Measurements from ENCODE around the gene NEURL3. TPM values are rescaled to one million over a fixed set of nuclear protein-coding genes. Genes with fewer than 3 reads are reported as not detected.

NEURL3 gene
- polyA plus RNA-seq, 1 experiment = not detected

DNA sequence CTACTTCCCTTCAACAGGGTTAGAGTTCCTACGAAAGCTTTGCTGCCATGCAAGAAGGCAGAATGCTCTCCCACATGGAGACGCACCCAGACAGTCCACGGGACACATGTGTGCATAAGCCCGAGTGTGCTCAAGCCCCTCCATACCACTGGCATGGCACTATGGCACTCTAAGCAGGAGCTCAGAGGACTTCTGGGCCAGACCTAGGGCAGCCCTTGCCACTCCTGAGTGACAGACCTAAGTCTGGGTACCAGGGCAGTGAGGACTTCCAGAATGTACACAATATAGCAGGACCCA, 20.0 kb upstream of the NEURL3 start:
- peaks cover 3% of the 10 kb centered on the region; the same call in 1 of the 2 replicates for H3K9me3 ChIP-seq (ENCODE audit: control insufficient read depth, insufficient read depth, low read length)
- no peak for DNase-seq (ENCODE audit: low read depth, low spot score)
- no peak overlapping the region for H3K4me3 ChIP-seq (ENCODE audit: low read depth, low read length)
- ChIA-PET POLR2A (no interaction called here), CTCF (no interaction called here)
- TF ChIP-seq, protein P1, sequence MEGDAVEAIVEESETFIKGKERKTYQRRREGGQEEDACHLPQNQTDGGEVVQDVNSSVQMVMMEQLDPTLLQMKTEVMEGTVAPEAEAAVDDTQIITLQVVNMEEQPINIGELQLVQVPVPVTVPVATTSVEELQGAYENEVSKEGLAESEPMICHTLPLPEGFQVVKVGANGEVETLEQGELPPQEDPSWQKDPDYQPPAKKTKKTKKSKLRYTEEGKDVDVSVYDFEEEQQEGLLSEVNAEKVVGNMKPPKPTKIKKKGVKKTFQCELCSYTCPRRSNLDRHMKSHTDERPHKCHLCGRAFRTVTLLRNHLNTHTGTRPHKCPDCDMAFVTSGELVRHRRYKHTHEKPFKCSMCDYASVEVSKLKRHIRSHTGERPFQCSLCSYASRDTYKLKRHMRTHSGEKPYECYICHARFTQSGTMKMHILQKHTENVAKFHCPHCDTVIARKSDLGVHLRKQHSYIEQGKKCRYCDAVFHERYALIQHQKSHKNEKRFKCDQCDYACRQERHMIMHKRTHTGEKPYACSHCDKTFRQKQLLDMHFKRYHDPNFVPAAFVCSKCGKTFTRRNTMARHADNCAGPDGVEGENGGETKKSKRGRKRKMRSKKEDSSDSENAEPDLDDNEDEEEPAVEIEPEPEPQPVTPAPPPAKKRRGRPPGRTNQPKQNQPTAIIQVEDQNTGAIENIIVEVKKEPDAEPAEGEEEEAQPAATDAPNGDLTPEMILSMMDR (IDR thresholded peaks at IDR 0.05; ENCODE audit: low read depth, low read length) = no peak
- peaks cover 27% of the 10 kb centered on the region for H3K27me3 ChIP-seq (ENCODE audit: control insufficient read depth, insufficient read depth, low read length)
- no peak overlapping the region for H3K27ac ChIP-seq (ENCODE audit: low read depth, low read length)

DNA sequence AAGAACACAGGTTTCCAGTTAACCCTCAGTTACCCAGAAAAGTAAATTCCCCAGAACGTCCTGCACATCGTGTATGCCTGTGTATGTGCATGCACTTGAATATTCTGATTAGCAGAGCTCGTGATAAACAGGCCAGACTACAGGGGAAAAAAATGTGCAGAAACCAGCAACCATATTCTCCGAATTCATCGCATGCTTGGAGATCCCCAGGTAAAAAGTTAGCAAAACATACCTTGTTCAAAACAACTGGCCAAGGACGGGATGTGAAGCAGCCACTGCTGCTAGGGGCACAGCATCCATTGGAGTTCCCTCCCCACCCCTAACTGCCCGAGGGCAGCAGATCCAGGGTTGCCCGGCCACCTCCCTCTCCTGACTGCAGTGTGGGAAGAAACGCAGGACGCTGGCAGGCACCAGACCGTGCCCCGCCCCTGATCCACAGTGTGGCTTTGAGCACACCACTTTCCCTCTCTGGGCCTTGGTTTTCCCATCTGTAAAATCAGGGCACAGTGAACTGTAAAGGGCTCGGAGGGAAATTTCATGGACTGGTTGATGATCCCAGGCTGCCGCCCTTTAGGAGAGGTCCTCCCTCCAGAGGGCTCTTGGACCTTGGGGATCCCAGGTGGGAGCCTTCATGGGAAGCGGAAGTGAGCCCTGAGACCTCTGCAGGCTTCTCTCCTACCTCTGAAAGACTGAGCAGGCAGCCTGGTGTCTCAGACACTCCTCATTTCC, 19.5 kb upstream of the NEURL3 start:
- DNase-seq (ENCODE audit: low read depth, low spot score) = no peak
- Histone ChIP-seq H3K4me3 (ENCODE audit: low read depth, low read length) (no peak overlapping the region), H3K27me3 (ENCODE audit: control insufficient read depth, insufficient read depth, low read length) (peaks cover 27% of the 10 kb centered on the region), H3K9me3 (ENCODE audit: control insufficient read depth, insufficient read depth, low read length) (peaks cover 3% of the 10 kb centered on the region; the same call in 1 of the 2 replicates), H3K27ac (ENCODE audit: low read depth, low read length) (no peak overlapping the region)
- CTCF ChIA-PET = no interaction called here
- TF ChIP-seq, protein P1 (IDR thresholded peaks at IDR 0.05; ENCODE audit: low read depth, low read length) = no peak
- POLR2A ChIA-PET = no interaction called here

- CTCF ChIA-PET = no interaction called here
Observed at GRCh38 chr2:96523659-96524481, 18.7 kb upstream of the NEURL3 start.

GRCh38 chr2:96522304-96523203, 17.4 kb upstream of the NEURL3 start:
- POLR2A ChIA-PET = no interaction called here
- Histone ChIP-seq H3K27me3 (ENCODE audit: control insufficient read depth, insufficient read depth, low read length) (peaks cover 27% of the 10 kb centered on the region), H3K4me3 (ENCODE audit: low read depth, low read length) (no peak overlapping the region), H3K9me3 (ENCODE audit: control insufficient read depth, insufficient read depth, low read length) (peaks cover 3% of the 10 kb centered on the region; the same call in 1 of the 2 replicates), H3K27ac (ENCODE audit: low read depth, low read length) (no peak overlapping the region)
- TF ChIP-seq, protein P1 (IDR thresholded peaks at IDR 0.05; ENCODE audit: low read depth, low read length) = no peak
- no peak for DNase-seq (ENCODE audit: low read depth, low spot score)
- CTCF ChIA-PET = interaction anchor here (0.9 kb wide), 1 partner anchor 13 kb away, joined by 3 read pairs; no protein-coding TSS in a partner anchor

More at GRCh38 chr2:96523659-96524481, 18.7 kb upstream of the NEURL3 start:
- TF ChIP-seq, protein P1 (IDR thresholded peaks at IDR 0.05; ENCODE audit: low read depth, low read length) = no peak
- Histone ChIP-seq H3K4me3 (ENCODE audit: low read depth, low read length) (no peak overlapping the region), H3K9me3 (ENCODE audit: control insufficient read depth, insufficient read depth, low read length) (peaks cover 3% of the 10 kb centered on the region; the same call in 1 of the 2 replicates), H3K27me3 (ENCODE audit: control insufficient read depth, insufficient read depth, low read length) (peaks cover 27% of the 10 kb centered on the region), H3K27ac (ENCODE audit: low read depth, low read length) (no peak overlapping the region)
- no peak for DNase-seq (ENCODE audit: low read depth, low spot score)
- POLR2A ChIA-PET = no interaction called here
